B cell (primary cell): Measurements from ENCODE around the gene CADPS. TPM values are rescaled to one million over a fixed set of nuclear protein-coding genes. Genes with fewer than 3 reads are reported as not detected.

Experiments used
- ATAC-seq: fragments of 200-7000 bp; cut with Tn5 transposase; one replicate; pipeline ENCODE4 v1.10.0; 2021; ENCODE audit warnings: low read depth, mild to moderate bottlenecking, moderate number of reproducible peaks, moderate library complexity
- CTCF ChIA-PET: fragments of 350-600 bp; sonication (Branson Sonifier 250); formaldehyde crosslinking; loops from one replicate; lab custom pipeline; 2021; ENCODE audit warnings: antibody characterized with exemption, inconsistent platforms; lab: Charles Lee
- POLR2A ChIA-PET: fragments of 350-600 bp; sonication (Branson Sonifier 250); formaldehyde crosslinking; loops from one replicate; lab custom pipeline; 2021; ENCODE audit warnings: antibody characterized with exemption; lab: Charles Lee
- DNase-seq: peaks from one replicate; pipeline ENCODE4 v3.0.0; 2013
- H2AFZ ChIP-seq: 2 replicates; pipeline ENCODE4 v1.6.1; 2012; ENCODE audit warnings: mild to moderate bottlenecking, low read depth, low read length; ENCODE audit not compliant: insufficient read depth, poor library complexity, severe bottlenecking
- H3K27ac ChIP-seq, 2 donors: 1 replicate in 1 of 2; 2 replicates in 1 of 2; pipeline ENCODE4 v1.5.1; 2012 to 2013; ENCODE audit warnings: low read length in 2 of 2, mild to moderate bottlenecking in 2 of 2, moderate library complexity in 1 of 2
- H3K27me3 ChIP-seq, 4 experiments: fragments of 200-600 bp in 1 of 4; sonication (generic) in 1 of 4; replicated peaks in 1 of 4; 1 replicate in 2 of 4; 2 replicates in 2 of 4; pipeline versions ENCODE4 v1.6.1 to v1.7.0; 2013 to 2016; ENCODE audit warnings: low read length in 3 of 4, mild to moderate bottlenecking in 2 of 4, mixed read lengths in 1 of 4, moderate library complexity in 1 of 4; ENCODE audit not compliant: insufficient read depth in 4 of 4, control insufficient read depth in 3 of 4; ENCODE audit errors: control extremely low read depth in 1 of 4
- H3K36me3 ChIP-seq, 2 experiments: replicated peaks in 1 of 2; 1 replicate in 1 of 2; 2 replicates in 1 of 2; pipeline versions ENCODE4 v1.6.1 to v1.7.1; 2013; ENCODE audit warnings: low read length in 1 of 2; ENCODE audit not compliant: insufficient read depth in 2 of 2, control insufficient read depth in 1 of 2; ENCODE audit errors: control extremely low read depth in 1 of 2, extremely low read depth in 1 of 2
- H3K4me1 ChIP-seq, 2 donors: fragments of 200-600 bp in 1 of 2; sonication (generic) in 1 of 2; 1 replicate in 1 of 2; 2 replicates in 1 of 2; pipeline versions ENCODE4 v1.5.1 to v1.6.1; 2013 to 2017; ENCODE audit warnings: low read length in 2 of 2; ENCODE audit not compliant: control insufficient read depth in 2 of 2, insufficient read depth in 2 of 2
- H3K4me2 ChIP-seq: replicated peaks from 2 replicates; pipeline ENCODE3; 2012; ENCODE audit warnings: mild to moderate bottlenecking, low read depth, low read length; ENCODE audit not compliant: poor library complexity, severe bottlenecking
- H3K4me3 ChIP-seq, 5 experiments: fragments of 200-600 bp in 1 of 5; sonication (generic) in 1 of 5; 1 replicate in 3 of 5; 2 replicates in 2 of 5; pipeline versions ENCODE4 v1.5.1 to v1.7.0; 2011 to 2016; ENCODE audit warnings: low read length in 4 of 5, mild to moderate bottlenecking in 4 of 5, low read depth in 2 of 5, control low read depth in 1 of 5, moderate library complexity in 1 of 5; ENCODE audit not compliant: insufficient read depth in 1 of 5; ENCODE audit errors: control extremely low read depth in 1 of 5, extremely low read depth in 1 of 5
- H3K79me2 ChIP-seq: fragments of 200-600 bp; sonication (generic); one replicate; pipeline ENCODE4 v1.6.0; 2016; ENCODE audit warnings: low read length; ENCODE audit not compliant: control insufficient read depth, insufficient read depth
- H3K9ac ChIP-seq: fragments of 200-600 bp; sonication (generic); 2 replicates; pipeline ENCODE4 v1.6.1; 2017; ENCODE audit warnings: mild to moderate bottlenecking, low read length, moderate library complexity
- H3K9me3 ChIP-seq, 3 donors: one replicate each; pipeline versions ENCODE4 v1.6.1 to v1.7.1; 2013; ENCODE audit warnings: low read length in 2 of 3; ENCODE audit not compliant: control insufficient read depth in 2 of 3, insufficient read depth in 1 of 3; ENCODE audit errors: control extremely low read depth in 1 of 3
- H4K20me1 ChIP-seq: 2 replicates; pipeline ENCODE4 v1.6.0; 2012; ENCODE audit warnings: mild to moderate bottlenecking, low read length; ENCODE audit not compliant: insufficient read depth, control insufficient read depth, poor library complexity, severe bottlenecking
- H3K27ac Mint-ChIP-seq: one replicate; pipeline ENCODE4 v1.8.0; 2021; ENCODE audit warnings: mixed read lengths
- H3K27me3 Mint-ChIP-seq: one replicate; pipeline ENCODE4 v1.8.0; 2021; ENCODE audit warnings: mixed read lengths
- H3K4me1 Mint-ChIP-seq: one replicate; pipeline ENCODE4 v1.8.0; 2021; ENCODE audit warnings: mixed read lengths
- H3K4me3 Mint-ChIP-seq: one replicate; pipeline ENCODE4 v1.8.0; 2021; ENCODE audit warnings: mixed read lengths
- H3K9me3 Mint-ChIP-seq: one replicate; pipeline ENCODE4 v1.8.0; 2022; ENCODE audit warnings: mixed read lengths; ENCODE audit not compliant: insufficient read depth
- CTCF ChIP-seq: fragments of 200-600 bp; IDR thresholded peaks from one replicate; pipeline ENCODE4 v1.8.0; 2022; ENCODE audit warnings: antibody characterized with exemption, mild to moderate bottlenecking
- EZH2 ChIP-seq: IDR thresholded peaks from 2 replicates; pipeline ENCODE4 v1.6.1; 2012; ENCODE audit warnings: borderline replicate concordance, low read depth, mild to moderate bottlenecking, moderate library complexity, low read length; ENCODE audit not compliant: insufficient read depth, poor library complexity, severe bottlenecking
- WGBS: methylation state at CpG from one replicate; pipeline ENCODE4 v1.1.5; 2013; ENCODE audit warnings: missing lambda C conversion rate; ENCODE audit not compliant: insufficient coverage; 5-methylcytosine and 5-hydroxymethylcytosine counted together
- intact Hi-C: fragments of 100-400 bp; cut with micrococcal nuclease; formaldehyde crosslinking; loops from one replicate; pipeline ENCODE4 v1.10.0; 2022
- polyA plus RNA-seq: library from polyadenylated mRNA; depleted of rRNA; stranded (reverse); fragments of >200 nt; gene quantifications from 2 replicates; pipeline ENCODE4 v1.2.3, GENCODE V29; 2012
- total RNA-seq, 2 donors: library from RNA; stranded (reverse); fragments of 120-200 nt in 1 of 2; gene quantifications; 1 replicate in 1 of 2; 2 replicates in 1 of 2; pipeline versions ENCODE4 v1.2.3 to v1.2.4, GENCODE V29; 2013 to 2022

The CADPS gene
- total and polyA plus RNA-seq, 2 donors (not counting 1 experiment from before 2014, with no cell fraction given) = 0.16 to 0.22 TPM

- Histone ChIP-seq H3K27me3 (no peaks in the 10 kb centered on the region), H3K9ac (no peak overlapping the region), H3K4me3 (no peak overlapping the region), H3K4me2 (no peak overlapping the region), H3K36me3 (no peaks in the 10 kb centered on the region), H3K9me3 (no peaks in the 10 kb centered on the region), H3K27ac (no peak overlapping the region), H4K20me1 (no peaks in the 10 kb centered on the region), H2AFZ (no peak overlapping the region), H3K79me2 (no peaks in the 10 kb centered on the region), H3K4me1 (no peaks in the 10 kb centered on the region)
- intact Hi-C loops = no loop called here
- no peak for TF ChIP-seq CTCF
- ChIA-PET POLR2A (no interaction called here), CTCF (no interaction called here)
- no peak overlapping the region for H3K27ac Mint-ChIP-seq
- DNase-seq = no peak
- H3K4me1 Mint-ChIP-seq = no peaks in the 10 kb centered on the region
- ATAC-seq = no peak
- 34% methylated on average over 5 of the region's 6 CpGs for WGBS
- no peaks in the 10 kb centered on the region for H3K9me3 Mint-ChIP-seq
- H3K4me3 Mint-ChIP-seq = no peak overlapping the region
- no peaks in the 10 kb centered on the region for H3K27me3 Mint-ChIP-seq
Observed at GRCh38 chr3:62625268-62625667, 249.9 kb downstream of the CADPS start.

GRCh38 chr3:62624185-62624584 is 251.0 kb downstream of the CADPS start:
- POLR2A ChIA-PET = no interaction called here
- no peak overlapping the region for H2AFZ ChIP-seq
- no peaks in the 10 kb centered on the region for H3K9me3 ChIP-seq
- Mint-ChIP-seq H3K4me1 (no peaks in the 10 kb centered on the region), H3K27ac (no peak overlapping the region), H3K4me3 (no peak overlapping the region), H3K9me3 (no peaks in the 10 kb centered on the region), H3K27me3 (no peaks in the 10 kb centered on the region)
- no peaks in the 10 kb centered on the region for H3K4me1 ChIP-seq
- H3K79me2 ChIP-seq = no peaks in the 10 kb centered on the region
- no peaks in the 10 kb centered on the region for H3K36me3 ChIP-seq
- H3K4me3 ChIP-seq = no peak overlapping the region
- intact Hi-C loops = no loop called here
- H3K4me2 ChIP-seq = no peak overlapping the region
- no peak overlapping the region for H3K9ac ChIP-seq
- DNase-seq (no peak), ATAC-seq (no peak)
- H4K20me1 ChIP-seq = no peaks in the 10 kb centered on the region
- no peak overlapping the region for H3K27ac ChIP-seq
- CTCF ChIA-PET = interaction anchor here (0.7 to 1.6 kb wide), 3 partner anchors 187 to 1859 kb away, joined by 3 to 5 read pairs (median 3); no protein-coding TSS in a partner anchor
- no peaks in the 10 kb centered on the region for H3K27me3 ChIP-seq
- TF ChIP-seq EZH2 = no peak
- TF ChIP-seq CTCF = no peak
